Measurements from ENCODE around the gene DPP4.

- TF ChIP-seq CTCF (IDR thresholded peaks at IDR 0.05; ENCODE audit: low read length) = no peak
- no peak for TF ChIP-seq EZH2 (optimal IDR thresholded peaks at IDR 0.05; ENCODE audit: low read depth, low read length)
- TF ChIP-seq EZH2phosphoT487 (IDR thresholded peaks at IDR 0.05; ENCODE audit: low read length) = no peak
Observed at GRCh38 chr2:162061021-162061420, 13.0 kb downstream of the DPP4 start.

All from MM.1S (cell line).